Endothelial cell of umbilical vein (primary cell): ENCODE results near the gene EEFSEC.

Experiments used
- EZH2 ChIP-seq: IDR thresholded peaks from 2 replicates; pipeline ENCODE4 v1.6.1; 2012; ENCODE audit warnings: borderline replicate concordance, low read depth, mild to moderate bottlenecking, moderate library complexity, low read length, inconsistent platforms; ENCODE audit not compliant: severe bottlenecking
- FOS ChIP-seq: IDR thresholded peaks from 2 replicates; pipeline ENCODE4 v1.6.1; 2011; ENCODE audit warnings: mild to moderate bottlenecking, low read length, moderate library complexity, borderline replicate concordance; ENCODE audit not compliant: insufficient read depth
- POLR2A ChIP-seq: IDR thresholded peaks from 2 replicates; pipeline ENCODE4 v1.6.1; 2012; ENCODE audit warnings: low read depth, mild to moderate bottlenecking, control low read depth, low read length
- POLR2AphosphoS5 ChIP-seq: IDR thresholded peaks from 2 replicates; pipeline ENCODE4 v1.6.1; 2012; ENCODE audit warnings: low read depth, mild to moderate bottlenecking, control low read depth, low read length, moderate library complexity; ENCODE audit not compliant: insufficient read depth
- TF ChIP-seq, protein P1 (sequence below), 2 donors: IDR thresholded peaks; 1 replicate in 1 of 2; 2 replicates in 1 of 2; pipeline ENCODE4 v1.5.1; 2011; ENCODE audit warnings: low read length in 2 of 2, mild to moderate bottlenecking in 2 of 2, moderate library complexity in 2 of 2, control low read depth in 1 of 2, inconsistent platforms in 1 of 2, low read depth in 1 of 2; ENCODE audit not compliant: insufficient read depth in 1 of 2; ENCODE audit errors: extremely low read depth in 1 of 2
- TF ChIP-seq, protein P2 (sequence below): IDR thresholded peaks from 2 replicates; pipeline ENCODE4 v1.6.1; 2011; ENCODE audit not compliant: insufficient read depth, insufficient read length

DNA sequence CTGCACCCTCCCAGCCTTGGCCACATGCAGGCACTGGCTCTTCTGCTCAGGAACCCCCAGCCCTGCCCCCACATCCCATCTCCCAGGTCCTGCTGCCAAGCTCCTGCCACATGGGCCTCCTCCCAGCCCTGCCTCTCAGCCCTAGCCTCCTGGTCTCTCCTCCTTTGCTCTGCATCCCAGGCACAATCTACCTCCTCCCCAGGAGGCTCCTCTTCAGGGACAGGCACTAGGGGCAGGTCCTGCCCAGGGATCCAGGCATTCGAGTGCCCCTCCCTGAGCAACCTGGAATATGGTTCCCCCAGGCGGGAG lies 301.0 kb downstream of the EEFSEC start:
- TF ChIP-seq, protein P1, sequence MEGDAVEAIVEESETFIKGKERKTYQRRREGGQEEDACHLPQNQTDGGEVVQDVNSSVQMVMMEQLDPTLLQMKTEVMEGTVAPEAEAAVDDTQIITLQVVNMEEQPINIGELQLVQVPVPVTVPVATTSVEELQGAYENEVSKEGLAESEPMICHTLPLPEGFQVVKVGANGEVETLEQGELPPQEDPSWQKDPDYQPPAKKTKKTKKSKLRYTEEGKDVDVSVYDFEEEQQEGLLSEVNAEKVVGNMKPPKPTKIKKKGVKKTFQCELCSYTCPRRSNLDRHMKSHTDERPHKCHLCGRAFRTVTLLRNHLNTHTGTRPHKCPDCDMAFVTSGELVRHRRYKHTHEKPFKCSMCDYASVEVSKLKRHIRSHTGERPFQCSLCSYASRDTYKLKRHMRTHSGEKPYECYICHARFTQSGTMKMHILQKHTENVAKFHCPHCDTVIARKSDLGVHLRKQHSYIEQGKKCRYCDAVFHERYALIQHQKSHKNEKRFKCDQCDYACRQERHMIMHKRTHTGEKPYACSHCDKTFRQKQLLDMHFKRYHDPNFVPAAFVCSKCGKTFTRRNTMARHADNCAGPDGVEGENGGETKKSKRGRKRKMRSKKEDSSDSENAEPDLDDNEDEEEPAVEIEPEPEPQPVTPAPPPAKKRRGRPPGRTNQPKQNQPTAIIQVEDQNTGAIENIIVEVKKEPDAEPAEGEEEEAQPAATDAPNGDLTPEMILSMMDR (IDR thresholded peaks at IDR 0.05; ENCODE audit: extremely low read depth in 1 of 2, insufficient read depth in 1 of 2, low read depth in 1 of 2, low read length in 2 of 2): no peak
- TF ChIP-seq FOS (no peak), POLR2A (no peak), EZH2 (no peak), POLR2AphosphoS5 (no peak)
- TF ChIP-seq, protein P2, sequence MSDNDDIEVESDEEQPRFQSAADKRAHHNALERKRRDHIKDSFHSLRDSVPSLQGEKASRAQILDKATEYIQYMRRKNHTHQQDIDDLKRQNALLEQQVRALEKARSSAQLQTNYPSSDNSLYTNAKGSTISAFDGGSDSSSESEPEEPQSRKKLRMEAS: no peak
